HG03097 (cell line): ENCODE measurements around the gene MAP3K3.
A peak's percentile ranks its signal among the peaks of the same experiment; 100 is the strongest.

ENCODE experiments used
- ATAC-seq: cut with Tn5 transposase; IDR thresholded peaks from one replicate; pipeline ENCODE4 v1.9.1; 2021; ENCODE audit not compliant: unreplicated experiment, low FRiP score

Gene MAP3K3

GRCh38 chr17:63689479-63689878 lies 67.3 kb downstream of the MAP3K3 start:
- no peak for ATAC-seq

GRCh38 chr17:63692195-63692816 lies 70.1 kb downstream of the MAP3K3 start:
- ATAC-seq, result no peak

GRCh38 chr17:63693411-63694113 lies 71.3 kb downstream of the MAP3K3 start:
- ATAC-seq, result no peak

GRCh38 chr17:63694229-63694949 lies 72.2 kb downstream of the MAP3K3 start:
- ATAC-seq, result no peak

GRCh38 chr17:63694950-63695773 lies 72.9 kb downstream of the MAP3K3 start:
- no peak for ATAC-seq

GRCh38 chr17:63695889-63696288 lies 73.7 kb downstream of the MAP3K3 start:
- no peak for ATAC-seq

- no peak for ATAC-seq
Measured at GRCh38 chr17:63696381-63696961, 74.3 kb downstream of the MAP3K3 start.

GRCh38 chr17:63697341-63698286 lies 75.4 kb downstream of the MAP3K3 start:
- ATAC-seq, result no peak

- ATAC-seq, result no peak
Measured at GRCh38 chr17:63698381-63698885, 76.2 kb downstream of the MAP3K3 start.

GRCh38 chr17:63698886-63699637 lies 76.8 kb downstream of the MAP3K3 start:
- ATAC-seq, result peak; percentile 24

GRCh38 chr17:63699638-63700527 lies 77.7 kb downstream of the MAP3K3 start, which contains the start of gene LIMD2:
LIMD2 (minus strand) TSS chr17:63700125; CDS start chr17:63699298, 827 bp downstream.
- peak; percentile 18 for ATAC-seq

- no peak for ATAC-seq
Measured at GRCh38 chr17:63700528-63701455, 78.6 kb downstream of the MAP3K3 start.

GRCh38 chr17:63701456-63701820 lies 79.2 kb downstream of the MAP3K3 start:
- ATAC-seq, result no peak

GRCh38 chr17:63701868-63702720 lies 79.9 kb downstream of the MAP3K3 start:
- no peak for ATAC-seq

GRCh38 chr17:63702721-63703015 lies 80.5 kb downstream of the MAP3K3 start:
- ATAC-seq, result no peak

GRCh38 chr17:63703029-63703428 lies 80.8 kb downstream of the MAP3K3 start:
- ATAC-seq, result no peak
